ENCODE results near the gene ENPP1.
A peak's percentile ranks its signal among the peaks of the same experiment; 100 is the strongest.

ENPP1 gene

DNA sequence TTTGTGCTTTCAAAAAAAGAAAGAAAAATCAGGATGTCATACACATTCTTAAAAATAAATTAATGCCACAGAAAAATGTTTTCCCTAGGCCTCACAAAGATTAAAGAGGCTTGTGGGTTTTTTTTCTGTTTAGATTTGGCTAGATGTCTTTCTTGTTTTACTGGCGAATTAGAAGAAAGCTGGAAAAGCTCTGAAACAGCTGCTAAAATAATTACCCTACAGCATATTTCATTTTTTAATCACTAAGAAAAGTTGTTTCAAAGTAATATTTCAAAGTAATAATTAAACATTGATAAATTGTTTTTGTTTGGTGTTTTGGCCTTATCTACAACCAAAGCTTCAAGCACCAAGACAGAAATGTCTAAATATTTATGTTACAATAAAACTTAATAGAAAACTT, 3.7 kb upstream of the ENPP1 start:
- no peaks in the 10 kb centered on the region for H3K9me3 ChIP-seq
- H3K4me1 ChIP-seq, result no peaks in the 10 kb centered on the region
- DNase-seq, result no peak
- H3K27me3 ChIP-seq, result peaks cover 33% of the 10 kb centered on the region
- no peak overlapping the region for H3K4me3 ChIP-seq (ENCODE audit: low read depth, low read length)
- TF ChIP-seq, protein P1, sequence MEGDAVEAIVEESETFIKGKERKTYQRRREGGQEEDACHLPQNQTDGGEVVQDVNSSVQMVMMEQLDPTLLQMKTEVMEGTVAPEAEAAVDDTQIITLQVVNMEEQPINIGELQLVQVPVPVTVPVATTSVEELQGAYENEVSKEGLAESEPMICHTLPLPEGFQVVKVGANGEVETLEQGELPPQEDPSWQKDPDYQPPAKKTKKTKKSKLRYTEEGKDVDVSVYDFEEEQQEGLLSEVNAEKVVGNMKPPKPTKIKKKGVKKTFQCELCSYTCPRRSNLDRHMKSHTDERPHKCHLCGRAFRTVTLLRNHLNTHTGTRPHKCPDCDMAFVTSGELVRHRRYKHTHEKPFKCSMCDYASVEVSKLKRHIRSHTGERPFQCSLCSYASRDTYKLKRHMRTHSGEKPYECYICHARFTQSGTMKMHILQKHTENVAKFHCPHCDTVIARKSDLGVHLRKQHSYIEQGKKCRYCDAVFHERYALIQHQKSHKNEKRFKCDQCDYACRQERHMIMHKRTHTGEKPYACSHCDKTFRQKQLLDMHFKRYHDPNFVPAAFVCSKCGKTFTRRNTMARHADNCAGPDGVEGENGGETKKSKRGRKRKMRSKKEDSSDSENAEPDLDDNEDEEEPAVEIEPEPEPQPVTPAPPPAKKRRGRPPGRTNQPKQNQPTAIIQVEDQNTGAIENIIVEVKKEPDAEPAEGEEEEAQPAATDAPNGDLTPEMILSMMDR (IDR thresholded peaks at IDR 0.05; ENCODE audit: low read depth, low read length), result no peak
- H3K36me3 ChIP-seq, result no peaks in the 10 kb centered on the region

DNA sequence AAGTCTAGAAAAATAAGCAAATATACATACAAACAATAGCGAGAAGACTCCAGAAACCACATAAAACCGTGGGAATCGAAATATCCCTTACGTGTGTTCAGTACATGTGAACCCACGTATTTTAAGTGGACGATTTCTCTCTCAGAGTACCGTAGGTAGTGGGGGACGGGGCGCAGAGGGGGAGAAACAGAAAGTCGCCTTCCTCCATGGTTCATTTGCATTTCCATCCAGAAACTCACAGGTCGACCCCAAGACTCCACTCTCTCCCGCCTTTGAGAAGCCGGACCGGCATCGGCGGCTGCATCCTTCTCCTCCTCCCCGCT, 538 bp upstream of the ENPP1 start:
- Histone ChIP-seq H3K4me1 (no peaks in the 10 kb centered on the region), H3K4me3 (ENCODE audit: low read depth, low read length) (peak overlapping the region; percentile 54), H3K27me3 (peaks cover 37% of the 10 kb centered on the region), H3K9me3 (no peaks in the 10 kb centered on the region), H3K36me3 (no peaks in the 10 kb centered on the region)
- TF ChIP-seq, protein P1 (IDR thresholded peaks at IDR 0.05; ENCODE audit: low read depth, low read length), result peak; percentile 15; the same call in 1 of the 2 replicates
- no peak for DNase-seq

DNA sequence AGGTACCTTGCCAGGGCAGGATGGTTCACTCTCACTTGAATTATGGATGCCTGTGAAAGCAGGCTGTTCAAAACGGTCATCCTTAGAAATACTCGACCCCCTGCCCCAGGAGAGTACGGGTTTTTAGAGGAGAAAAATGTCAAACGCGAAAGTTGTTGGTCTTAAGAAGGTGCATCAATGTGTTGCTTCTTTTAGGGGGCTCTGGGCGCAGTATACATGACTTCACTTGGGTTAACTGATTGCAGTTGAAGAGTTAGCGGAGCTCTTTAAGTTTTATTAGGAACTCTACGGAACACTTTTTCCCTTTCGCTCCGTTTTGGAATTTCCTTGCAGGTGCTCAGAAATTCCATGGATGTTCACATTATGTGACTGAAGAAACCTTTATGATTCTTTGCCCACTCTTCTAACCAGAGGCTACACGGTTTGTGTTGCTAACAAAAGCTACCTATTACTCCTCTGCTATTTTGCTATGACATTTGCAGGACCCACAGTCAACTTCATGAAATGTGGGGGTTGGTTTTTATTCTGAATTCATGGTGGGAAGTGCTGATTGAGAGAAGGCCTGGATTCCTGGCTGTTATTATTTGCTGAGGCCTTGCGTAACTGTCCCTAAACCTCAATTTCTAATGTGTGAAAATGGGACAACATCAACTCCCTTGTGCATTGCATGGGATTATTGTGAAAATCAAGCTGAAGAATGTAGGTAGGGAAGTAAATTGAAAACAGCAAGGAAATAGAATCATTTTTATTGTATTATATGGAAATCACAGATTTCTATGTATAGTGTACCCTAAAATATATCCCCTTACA, 845 bp downstream of the ENPP1 start:
- DNase-seq, result no peak
- peak overlapping the region; percentile 46 for H3K4me3 ChIP-seq (ENCODE audit: low read depth, low read length)
- peaks cover 37% of the 10 kb centered on the region for H3K27me3 ChIP-seq
- TF ChIP-seq, protein P1 (IDR thresholded peaks at IDR 0.05; ENCODE audit: low read depth, low read length), result no peak
- H3K9me3 ChIP-seq, result no peaks in the 10 kb centered on the region
- H3K4me1 ChIP-seq, result no peaks in the 10 kb centered on the region
- no peaks in the 10 kb centered on the region for H3K36me3 ChIP-seq

DNA sequence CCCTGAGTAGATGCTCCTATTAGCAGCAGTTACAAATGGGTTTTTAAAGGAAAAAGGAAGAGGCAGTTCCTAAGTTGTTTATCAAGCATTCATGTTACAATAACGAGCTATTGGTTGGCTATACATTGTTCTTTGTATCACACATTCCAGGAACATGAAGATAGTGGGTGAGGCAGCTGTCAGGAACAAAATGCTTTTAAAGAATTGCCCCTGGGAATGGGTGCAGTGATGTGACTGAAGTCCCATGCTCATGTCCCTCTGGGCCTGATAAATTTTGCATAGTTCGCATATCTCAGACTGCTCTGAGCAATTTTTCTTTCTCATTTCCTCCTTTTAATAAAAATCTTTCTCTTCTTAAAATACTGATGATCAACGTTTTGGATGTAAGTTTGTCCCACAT, 3.7 kb downstream of the ENPP1 start:
- no peaks in the 10 kb centered on the region for H3K4me1 ChIP-seq
- DNase-seq, result no peak
- no peaks in the 10 kb centered on the region for H3K36me3 ChIP-seq
- TF ChIP-seq, protein P1 (IDR thresholded peaks at IDR 0.05; ENCODE audit: low read depth, low read length), result no peak
- no peaks in the 10 kb centered on the region for H3K9me3 ChIP-seq
- H3K27me3 ChIP-seq, result peaks cover 28% of the 10 kb centered on the region
- H3K4me3 ChIP-seq (ENCODE audit: low read depth, low read length), result no peak overlapping the region

DNA sequence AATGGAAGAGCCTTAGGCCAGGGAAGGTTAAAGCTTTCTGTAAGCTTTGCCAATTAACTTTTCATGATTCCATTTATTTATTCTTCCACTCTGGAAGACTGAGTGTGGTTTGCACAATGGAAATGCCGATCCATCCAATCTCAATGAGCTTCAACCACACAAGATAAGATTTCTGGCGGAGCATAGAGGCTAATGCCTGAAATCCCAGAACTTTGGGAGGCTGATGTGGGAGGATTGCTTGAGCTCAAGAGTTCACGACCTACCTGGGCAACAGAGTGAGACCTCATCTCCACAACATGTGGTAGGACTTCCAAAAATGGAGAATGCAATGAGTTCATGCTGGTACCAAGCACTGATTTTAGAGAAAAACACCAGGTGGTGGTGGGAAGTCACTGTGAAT, 6.2 kb downstream of the ENPP1 start:
- Histone ChIP-seq H3K9me3 (no peaks in the 10 kb centered on the region), H3K36me3 (no peaks in the 10 kb centered on the region), H3K4me3 (ENCODE audit: low read depth, low read length) (no peak overlapping the region), H3K27me3 (peaks cover 6% of the 10 kb centered on the region), H3K4me1 (no peaks in the 10 kb centered on the region)
- TF ChIP-seq, protein P1 (IDR thresholded peaks at IDR 0.05; ENCODE audit: low read depth, low read length), result no peak
- DNase-seq, result no peak

DNA sequence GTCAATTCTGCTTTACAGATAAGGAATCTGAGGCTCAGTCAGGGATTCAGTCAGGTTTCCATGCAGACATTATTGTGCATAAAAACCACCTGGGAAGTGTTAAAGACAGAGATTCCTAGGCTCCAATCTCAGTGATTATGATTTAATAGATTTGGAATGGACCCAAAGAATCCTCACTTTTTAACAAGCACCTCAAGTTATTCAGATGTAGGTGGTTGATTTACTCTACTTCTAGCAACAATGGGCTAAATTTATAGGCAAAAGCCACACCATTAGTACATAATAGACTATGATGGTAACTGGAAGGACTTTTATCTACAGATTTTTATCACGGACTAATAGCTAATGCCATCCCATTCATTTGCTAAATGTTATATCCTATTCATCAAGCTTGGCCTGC, 9.0 kb downstream of the ENPP1 start:
- TF ChIP-seq, protein P1 (IDR thresholded peaks at IDR 0.05; ENCODE audit: low read depth, low read length), result no peak
- no peak for DNase-seq
- H3K9me3 ChIP-seq, result no peaks in the 10 kb centered on the region
- no peaks in the 10 kb centered on the region for H3K4me1 ChIP-seq
- H3K36me3 ChIP-seq, result no peaks in the 10 kb centered on the region
- no peak overlapping the region for H3K4me3 ChIP-seq (ENCODE audit: low read depth, low read length)
- no peaks in the 10 kb centered on the region; the same call in 1 of the 2 replicates for H3K27me3 ChIP-seq

Measured in BE2C (cell line).